ENCODE data around the gene BAIAP2.

DNA sequence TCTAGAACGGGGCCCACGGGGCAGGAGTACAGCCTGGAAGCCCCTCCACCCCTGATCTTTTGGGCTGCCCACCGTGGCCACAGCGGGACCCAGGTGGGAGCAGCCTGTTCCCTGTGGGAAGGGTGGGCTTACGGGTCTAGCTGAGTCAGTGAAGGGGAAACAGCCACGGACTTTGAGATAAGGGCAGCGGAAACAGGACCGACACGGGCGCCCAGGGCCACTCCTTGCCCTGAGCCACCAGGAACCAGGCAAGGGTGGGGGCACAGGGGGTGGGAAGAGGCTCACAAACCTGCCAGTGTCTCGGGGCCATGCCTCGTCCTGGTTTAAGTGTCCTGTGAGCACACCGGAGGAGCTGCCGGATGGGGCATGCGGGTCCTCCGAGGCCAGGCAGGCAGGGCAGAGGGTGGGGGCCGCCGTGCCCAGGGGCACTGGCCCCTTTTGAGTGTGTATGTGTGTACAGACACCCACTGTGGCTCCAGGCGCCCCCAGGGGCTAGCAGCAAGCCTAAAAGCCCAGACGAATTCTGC lies 82.8 kb downstream of the BAIAP2 start:
- TF ChIP-seq ZNF274 (IDR thresholded peaks at IDR 0.05; ENCODE audit: low read depth, low read length) (no peak), YY1 (IDR thresholded peaks at IDR 0.05; ENCODE audit: insufficient read depth, insufficient read length) (no peak)
